ENCODE results near the gene MAP2K4. TPM values are rescaled to one million over a fixed set of nuclear protein-coding genes. Genes with fewer than 3 reads are reported as not detected.

The MAP2K4 gene
- total and polyA plus RNA-seq, 2 of the 8 experiments (the other 6 are each of a cell fraction or from before 2014, with no cell fraction given) = 14.2 to 37.3 TPM

- Histone ChIP-seq H3K79me2 (ENCODE audit: control insufficient read depth in 1 of 2, insufficient read depth in 2 of 2, low read length in 2 of 2) (peaks cover 0 to 41% of the 10 kb centered on the region in 2 experiments; a peak in 2 of 4 replicates), H2BK15ac (ENCODE audit: low read length) (no peak overlapping the region), H2BK12ac (ENCODE audit: low read depth, low read length) (no peak overlapping the region), H2BK120ac (replicated peaks; ENCODE audit: low read depth, low read length) (no peak overlapping the region), H4K91ac (replicated peaks; ENCODE audit: insufficient read length, low read length) (no peak overlapping the region), H3K23ac (ENCODE audit: insufficient read length) (no peak overlapping the region), H3K79me1 (ENCODE audit: low read depth, low read length) (no peaks in the 10 kb centered on the region), H3K14ac (ENCODE audit: insufficient read length) (no peak overlapping the region), H3K9me3 (ENCODE audit: insufficient read depth in 2 of 2, low read depth in 1 of 2, low read length in 1 of 2) (no peaks in the 10 kb centered on the region), H3K27ac (ENCODE audit: low read depth, low read length) (no peak overlapping the region), H3K4me1 (replicated peaks in 1 of 4; ENCODE audit: control insufficient read depth in 3 of 4, insufficient read depth in 4 of 4, low read length in 3 of 4) (no peaks in the 10 kb centered on the region), H4K8ac (ENCODE audit: extremely low read depth, insufficient read depth, low read length) (no peak overlapping the region), H2AK5ac (ENCODE audit: low read depth, low read length) (no peak overlapping the region), H2BK5ac (ENCODE audit: low read depth, low read length) (no peak overlapping the region), H3K4ac (replicated peaks; ENCODE audit: insufficient read length, low read depth, low read length) (no peak overlapping the region), H3K23me2 (ENCODE audit: low read depth, low read length) (no peaks in the 10 kb centered on the region), H3K18ac (ENCODE audit: extremely low read depth, low read length) (no peak overlapping the region), H3K27me3 (replicated peaks in 1 of 4; ENCODE audit: control insufficient read depth in 3 of 4, extremely low read depth in 1 of 4, insufficient read depth in 3 of 4, low read length in 3 of 4) (no peaks in the 10 kb centered on the region), H3K9ac (replicated peaks in 1 of 4; ENCODE audit: extremely low read depth in 1 of 4, low read depth in 3 of 4, low read length in 3 of 4) (no peak overlapping the region), H3K36me3 (ENCODE audit: control insufficient read depth in 2 of 4, insufficient read depth in 4 of 4, low read length in 3 of 4) (no peaks in the 10 kb centered on the region; a peak in 1 of 8 replicates), H2AFZ (ENCODE audit: low read length) (no peak overlapping the region), H3K56ac (replicated peaks; ENCODE audit: insufficient read length, low read depth, low read length) (no peak overlapping the region), H4K20me1 (replicated peaks in 1 of 2; ENCODE audit: control insufficient read depth in 1 of 2, insufficient read depth in 2 of 2, low read length in 2 of 2) (peaks cover 0 to 2% of the 10 kb centered on the region in 2 experiments), H4K5ac (ENCODE audit: insufficient read length, low read depth, low read length) (no peak overlapping the region), H2BK20ac (ENCODE audit: low read length) (no peak overlapping the region), H3K4me2 (ENCODE audit: insufficient read depth in 1 of 2, low read depth in 2 of 2, low read length in 2 of 2) (no peak overlapping the region), H3K4me3 (ENCODE audit: extremely low read depth in 1 of 4, insufficient read depth in 2 of 4, low read depth in 3 of 4, low read length in 4 of 4) (no peak overlapping the region)
- no peak for FAIRE-seq
- CTCF ChIA-PET (ENCODE audit: partially characterized antibody) = interaction anchor here (1.2 kb wide), 1 partner anchor 16 kb away, joined by 4 read pairs; no protein-coding TSS in a partner anchor
- POLR2A ChIA-PET (ENCODE audit: partially characterized antibody) = no interaction called here
- no peak for DNase-seq (ENCODE audit: low read depth in 1 of 2, low spot score in 2 of 2)
- TF ChIP-seq NRF1 (IDR thresholded peaks at IDR 0.05; ENCODE audit: low read depth, low read length) (no peak), HDAC6 (IDR thresholded peaks at IDR 0.05; ENCODE audit: low read depth, low read length) (no peak), GTF2F1 (IDR thresholded peaks at IDR 0.05; ENCODE audit: borderline replicate concordance, low read depth, low read length) (no peak)
- 92% methylated on average over 3 of the region's 3 CpGs; no CpG with 5 or more reads in 1 of the 2 experiments for WGBS, 2 experiments (ENCODE audit: extremely low coverage in 1 of 2, insufficient coverage in 1 of 2, insufficient read length in 1 of 2, insufficient replicate concordance in 2 of 2, low coverage in 1 of 2, low lambda C conversion rate in 2 of 2, missing lambda C conversion rate in 1 of 2)
Observed at GRCh38 chr17:12089809-12090384, 69.2 kb downstream of the MAP2K4 start.
